HepG2 (cell line): Measurements from ENCODE around the gene SERPINB1. TPM values are rescaled to one million over a fixed set of nuclear protein-coding genes. Genes with fewer than 3 reads are reported as not detected.
A peak's percentile ranks its signal among the peaks of the same experiment; 100 is the strongest.

Experiments
- BCL6 ChIP-seq: IDR thresholded peaks from 2 replicates; pipeline ENCODE4 v1.6.1; 2016; ENCODE audit warnings: missing genetic modification reagents, missing compliant biosample characterization
- BRD4 ChIP-seq: sonication (generic); formaldehyde crosslinking; IDR thresholded peaks from 2 replicates; pipeline ENCODE4 v1.4.0; 2020; ENCODE audit warnings: missing genetic modification reagents
- ESRRA ChIP-seq: sonication (generic); formaldehyde crosslinking; IDR thresholded peaks from 2 replicates; pipeline ENCODE4 v1.5.1; 2020; ENCODE audit warnings: mild to moderate bottlenecking, low read depth, missing genetic modification reagents
- FOXC1 ChIP-seq: sonication (generic); formaldehyde crosslinking; IDR thresholded peaks from 2 replicates; pipeline ENCODE4 v1.8.0; 2022; ENCODE audit warnings: mild to moderate bottlenecking, missing genetic modification reagents, borderline replicate concordance
- IKZF4 ChIP-seq: sonication (generic); formaldehyde crosslinking; IDR thresholded peaks from 2 replicates; pipeline ENCODE4 v1.5.1; 2020; ENCODE audit warnings: borderline replicate concordance, mild to moderate bottlenecking, low read depth, missing genetic modification reagents; ENCODE audit errors: not compliant biosample characterization
- IRF9 ChIP-seq: sonication (generic); formaldehyde crosslinking; IDR thresholded peaks from 2 replicates; pipeline ENCODE4 v1.8.0; 2022; ENCODE audit warnings: missing genetic modification reagents, mild to moderate bottlenecking, borderline replicate concordance
- KAT8 ChIP-seq: IDR thresholded peaks from 2 replicates; pipeline ENCODE4 v1.6.1; 2016; ENCODE audit warnings: missing genetic modification reagents, missing compliant biosample characterization
- KDM4B ChIP-seq: sonication (generic); formaldehyde crosslinking; IDR thresholded peaks from 2 replicates; pipeline ENCODE4 v1.4.0; 2020; ENCODE audit warnings: missing genetic modification reagents
- MAZ ChIP-seq, 2 experiments: sonication (generic) in 1 of 2; formaldehyde crosslinking in 1 of 2; IDR thresholded peaks; 2 replicates each; pipeline versions ENCODE4 v1.5.0 to v1.6.1; 2012 to 2020; ENCODE audit warnings: low read depth in 2 of 2, mild to moderate bottlenecking in 2 of 2, borderline replicate concordance in 1 of 2, improper control_type of control experiment in 1 of 2, low read length in 1 of 2, missing genetic modification reagents in 1 of 2, moderate library complexity in 1 of 2
- MBNL3 ChIP-seq: fragments of 250-450 bp; sonication (Bioruptor Pico); conservative IDR thresholded peaks from 2 replicates; pipeline ENCODE4 v1.8.0; 2022; ENCODE audit warnings: mild to moderate bottlenecking, inconsistent platforms
- NFKB2 ChIP-seq: sonication (generic); formaldehyde crosslinking; IDR thresholded peaks from 2 replicates; pipeline ENCODE4 v1.4.0; 2020; ENCODE audit warnings: missing genetic modification reagents, borderline replicate concordance
- NFKBIZ ChIP-seq: IDR thresholded peaks from 2 replicates; pipeline ENCODE4 v1.6.1; 2018; ENCODE audit warnings: missing genetic modification reagents, missing compliant biosample characterization
- NR2F2 ChIP-seq: IDR thresholded peaks from 2 replicates; pipeline ENCODE4 v1.6.1; 2012; ENCODE audit warnings: low read depth, inconsistent platforms, borderline replicate concordance
- POLR2AphosphoS5 ChIP-seq: IDR thresholded peaks from 2 replicates; pipeline ENCODE4 v1.6.1; 2012; ENCODE audit warnings: low read depth, low read length
- PRPF4 ChIP-seq: fragments of 200-400 bp; formaldehyde crosslinking; IDR thresholded peaks from 2 replicates; pipeline ENCODE4 v1.6.1; 2016; ENCODE audit warnings: low read length, low read depth; ENCODE audit not compliant: poor library complexity, severe bottlenecking
- XBP1 ChIP-seq: sonication (generic); formaldehyde crosslinking; IDR thresholded peaks from 2 replicates; pipeline ENCODE4 v1.5.0; 2020; ENCODE audit warnings: missing genetic modification reagents
- ZBTB20 ChIP-seq: sonication (generic); formaldehyde crosslinking; IDR thresholded peaks from 2 replicates; pipeline ENCODE4 v1.8.1; 2023; ENCODE audit warnings: missing genetic modification reagents, low read depth, mild to moderate bottlenecking, borderline replicate concordance
- ZNF850 ChIP-seq: sonication (generic); formaldehyde crosslinking; conservative IDR thresholded peaks from 2 replicates; pipeline ENCODE4 v1.9.0; 2021; ENCODE audit warnings: mild to moderate bottlenecking, missing genetic modification reagents
- polyA plus RNA-seq, 8 experiments: library from polyadenylated mRNA; depleted of rRNA in 3 of 8; stranded (reverse) in 7 of 8; unstranded in 1 of 8; fragments of >200 nt; fragmentation: Illumina TruSeq in 4 of 8; extraction: Trizol in 4 of 8; gene quantifications; 2 replicates each; pipeline versions ENCODE4 v1.2.1 to v1.2.3, GENCODE V29; 2011 to 2016; ENCODE audit warnings: low read depth in 4 of 8, missing spikeins in 1 of 8, mixed read lengths in 1 of 8; ENCODE audit not compliant: insufficient read depth in 1 of 8
- total RNA-seq, 5 experiments: library from RNA; depleted of rRNA; stranded (reverse); fragments of >200 nt; fragmentation: Illumina TruSeq; extraction: Trizol; gene quantifications; 2 replicates each; pipeline ENCODE4 v1.2.3, GENCODE V29; 2016; ENCODE audit warnings: low read depth in 1 of 5
- TF ChIP-seq, protein P1 (sequence below): sonication (generic); formaldehyde crosslinking; IDR thresholded peaks from 2 replicates; pipeline ENCODE4 v1.5.0; 2020; ENCODE audit warnings: mild to moderate bottlenecking, missing genetic modification reagents, borderline replicate concordance

Gene SERPINB1
- total and polyA plus RNA-seq, 2 of the 13 experiments (the other 11 are each of a cell fraction or from before 2014, with no cell fraction given) = 41.4 to 60.5 TPM

DNA sequence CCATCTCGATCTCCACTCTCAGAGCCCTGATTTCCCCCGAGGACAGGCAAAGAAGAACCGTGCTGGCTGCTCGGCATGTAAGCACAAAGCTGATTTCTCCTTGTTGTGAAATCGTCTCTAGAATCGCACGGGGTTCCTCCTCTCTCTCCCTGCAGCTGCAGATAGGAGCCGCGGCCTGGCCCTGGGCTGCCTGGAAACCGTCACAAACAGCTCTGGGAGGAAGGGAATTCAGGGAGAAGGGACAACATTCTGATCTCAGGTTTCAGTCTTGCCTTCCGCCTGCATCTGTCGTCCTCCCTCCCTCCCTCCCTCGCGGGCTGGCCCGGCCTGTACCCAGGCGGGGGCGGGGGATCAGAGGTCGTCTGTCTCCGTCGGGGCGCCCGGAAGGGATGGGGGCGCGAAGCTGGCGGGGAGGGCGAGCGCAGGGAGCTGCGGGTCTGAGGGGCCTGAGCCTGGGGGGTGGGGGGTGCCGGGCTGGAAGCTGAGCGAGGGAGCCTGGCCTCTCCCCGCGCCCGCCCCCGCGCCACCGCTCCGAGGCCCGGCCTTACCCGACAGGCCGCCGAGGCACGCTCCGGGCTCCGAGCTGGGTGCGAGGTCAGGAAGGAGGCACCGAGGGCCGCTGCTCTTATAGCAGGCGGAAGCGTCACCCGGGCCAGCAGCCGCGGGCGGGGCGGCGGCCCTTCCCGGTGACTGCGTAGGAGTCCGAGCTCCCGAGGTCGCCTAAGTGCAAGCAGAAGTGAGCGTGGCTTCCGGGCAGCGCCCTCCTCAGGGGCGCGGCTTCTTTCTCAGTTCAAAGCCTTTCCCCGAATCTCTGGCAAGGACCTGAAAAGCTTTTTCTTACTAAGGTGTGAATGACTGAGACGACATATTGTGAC, at the start of gene SERPINB1 (continued):
- TF ChIP-seq, protein P1, sequence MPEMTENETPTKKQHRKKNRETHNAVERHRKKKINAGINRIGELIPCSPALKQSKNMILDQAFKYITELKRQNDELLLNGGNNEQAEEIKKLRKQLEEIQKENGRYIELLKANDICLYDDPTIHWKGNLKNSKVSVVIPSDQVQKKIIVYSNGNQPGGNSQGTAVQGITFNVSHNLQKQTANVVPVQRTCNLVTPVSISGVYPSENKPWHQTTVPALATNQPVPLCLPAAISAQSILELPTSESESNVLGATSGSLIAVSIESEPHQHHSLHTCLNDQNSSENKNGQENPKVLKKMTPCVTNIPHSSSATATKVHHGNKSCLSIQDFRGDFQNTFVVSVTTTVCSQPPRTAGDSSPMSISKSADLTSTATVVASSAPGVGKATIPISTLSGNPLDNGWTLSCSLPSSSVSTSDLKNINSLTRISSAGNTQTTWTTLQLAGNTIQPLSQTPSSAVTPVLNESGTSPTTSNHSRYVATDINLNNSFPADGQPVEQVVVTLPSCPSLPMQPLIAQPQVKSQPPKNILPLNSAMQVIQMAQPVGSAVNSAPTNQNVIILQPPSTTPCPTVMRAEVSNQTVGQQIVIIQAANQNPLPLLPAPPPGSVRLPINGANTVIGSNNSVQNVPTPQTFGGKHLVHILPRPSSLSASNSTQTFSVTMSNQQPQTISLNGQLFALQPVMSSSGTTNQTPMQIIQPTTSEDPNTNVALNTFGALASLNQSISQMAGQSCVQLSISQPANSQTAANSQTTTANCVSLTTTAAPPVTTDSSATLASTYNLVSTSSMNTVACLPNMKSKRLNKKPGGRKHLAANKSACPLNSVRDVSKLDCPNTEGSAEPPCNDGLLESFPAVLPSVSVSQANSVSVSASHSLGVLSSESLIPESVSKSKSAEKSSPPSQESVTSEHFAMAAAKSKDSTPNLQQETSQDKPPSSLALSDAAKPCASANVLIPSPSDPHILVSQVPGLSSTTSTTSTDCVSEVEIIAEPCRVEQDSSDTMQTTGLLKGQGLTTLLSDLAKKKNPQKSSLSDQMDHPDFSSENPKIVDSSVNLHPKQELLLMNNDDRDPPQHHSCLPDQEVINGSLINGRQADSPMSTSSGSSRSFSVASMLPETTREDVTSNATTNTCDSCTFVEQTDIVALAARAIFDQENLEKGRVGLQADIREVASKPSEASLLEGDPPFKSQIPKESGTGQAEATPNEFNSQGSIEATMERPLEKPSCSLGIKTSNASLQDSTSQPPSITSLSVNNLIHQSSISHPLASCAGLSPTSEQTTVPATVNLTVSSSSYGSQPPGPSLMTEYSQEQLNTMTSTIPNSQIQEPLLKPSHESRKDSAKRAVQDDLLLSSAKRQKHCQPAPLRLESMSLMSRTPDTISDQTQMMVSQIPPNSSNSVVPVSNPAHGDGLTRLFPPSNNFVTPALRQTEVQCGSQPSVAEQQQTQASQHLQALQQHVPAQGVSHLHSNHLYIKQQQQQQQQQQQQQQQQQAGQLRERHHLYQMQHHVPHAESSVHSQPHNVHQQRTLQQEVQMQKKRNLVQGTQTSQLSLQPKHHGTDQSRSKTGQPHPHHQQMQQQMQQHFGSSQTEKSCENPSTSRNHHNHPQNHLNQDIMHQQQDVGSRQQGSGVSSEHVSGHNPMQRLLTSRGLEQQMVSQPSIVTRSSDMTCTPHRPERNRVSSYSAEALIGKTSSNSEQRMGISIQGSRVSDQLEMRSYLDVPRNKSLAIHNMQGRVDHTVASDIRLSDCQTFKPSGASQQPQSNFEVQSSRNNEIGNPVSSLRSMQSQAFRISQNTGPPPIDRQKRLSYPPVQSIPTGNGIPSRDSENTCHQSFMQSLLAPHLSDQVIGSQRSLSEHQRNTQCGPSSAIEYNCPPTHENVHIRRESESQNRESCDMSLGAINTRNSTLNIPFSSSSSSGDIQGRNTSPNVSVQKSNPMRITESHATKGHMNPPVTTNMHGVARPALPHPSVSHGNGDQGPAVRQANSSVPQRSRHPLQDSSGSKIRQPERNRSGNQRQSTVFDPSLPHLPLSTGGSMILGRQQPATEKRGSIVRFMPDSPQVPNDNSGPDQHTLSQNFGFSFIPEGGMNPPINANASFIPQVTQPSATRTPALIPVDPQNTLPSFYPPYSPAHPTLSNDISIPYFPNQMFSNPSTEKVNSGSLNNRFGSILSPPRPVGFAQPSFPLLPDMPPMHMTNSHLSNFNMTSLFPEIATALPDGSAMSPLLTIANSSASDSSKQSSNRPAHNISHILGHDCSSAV (CRISPR knock-in tag) = peak; percentile 65; the same call in 1 of the 2 replicates
- peak; percentile 75; the same call in 1 of the 2 replicates for TF ChIP-seq ESRRA (CRISPR knock-in tag)
- TF ChIP-seq KDM4B (CRISPR knock-in tag) = peak; percentile 58; the same call in 1 of the 2 replicates
- peak; percentile 72 for TF ChIP-seq NR2F2
- TF ChIP-seq NFKBIZ = peak; percentile 14; the same call in 1 of the 2 replicates
- TF ChIP-seq FOXC1 (CRISPR knock-in tag) = peak; percentile 75; the same call in 1 of the 2 replicates
- TF ChIP-seq MBNL3 (CRISPR knock-in tag) = no peak
- no peak for TF ChIP-seq PRPF4
- TF ChIP-seq XBP1 = peak; percentile 71; the same call in 1 of the 2 replicates
- TF ChIP-seq IKZF4 = peak; percentile 79
- peak; percentile 95 for TF ChIP-seq MAZ (IDR thresholded peaks at IDR 0.05; ENCODE audit: borderline replicate concordance, low read depth, low read length)
- TF ChIP-seq MAZ (CRISPR knock-in tag; IDR thresholded peaks at IDR 0.05; ENCODE audit: low read depth) = peak; percentile 100
- TF ChIP-seq BRD4 (CRISPR knock-in tag) = peak; percentile 50; the same call in 1 of the 2 replicates
- peak; percentile 88 for TF ChIP-seq IRF9
- TF ChIP-seq KAT8 = peak; percentile 89
- TF ChIP-seq POLR2AphosphoS5 = peak; percentile 73
- TF ChIP-seq ZBTB20 (CRISPR knock-in tag) = peak; percentile 86; the same call in 1 of the 2 replicates
- TF ChIP-seq BCL6 (CRISPR knock-in tag) = peak; percentile 77
- no peak for TF ChIP-seq ZNF850 (CRISPR knock-in tag)
- peak; percentile 68; the same call in 1 of the 2 replicates for TF ChIP-seq NFKB2
